ENCODE results near the gene KIF16B. TPM values are rescaled to one million over a fixed set of nuclear protein-coding genes. Genes with fewer than 3 reads are reported as not detected.

The KIF16B gene
- total RNA-seq, 1 donor from 2014 or later = 8.1 TPM

- intact Hi-C loops (cut with micrococcal nuclease) = no loop called here
- Mint-ChIP-seq H3K4me1 (no peaks in the 10 kb centered on the region), H3K27ac (no peak overlapping the region), H3K36me3 (ENCODE audit: low read depth) (no peaks in the 10 kb centered on the region), H3K27me3 (no peaks in the 10 kb centered on the region), H3K9me3 (no peaks in the 10 kb centered on the region), H3K4me3 (no peak overlapping the region)
- DNase-seq = no peak
Measured at GRCh38 chr20:16222859-16223411, 350.3 kb downstream of the KIF16B start.

Other genes with a start within 250 kb of the KIF16B start
- gene SNRPB2, start 156.6 kb upstream of the KIF16B start, total RNA-seq = 132 and 134 TPM in 2 replicates
- gene OTOR, start 174.9 kb upstream of the KIF16B start, total RNA-seq = not detected in 2 replicates